Neural cell (in vitro differentiated cells): ENCODE measurements around the gene TMEM219. TPM values are rescaled to one million over a fixed set of nuclear protein-coding genes. Genes with fewer than 3 reads are reported as not detected.

ENCODE experiments used
- H2AFZ ChIP-seq: fragments of 200-600, 300-800 bp; sonication (generic), shearing (Covaris generic); 2 replicates; pipeline ENCODE4 v1.6.0; 2014; ENCODE audit warnings: low read depth, mild to moderate bottlenecking, antibody characterized with exemption, low read length, moderate library complexity
- H3F3A ChIP-seq: fragments of 200-600 bp; shearing (Covaris generic); 2 replicates; pipeline ENCODE4 v1.6.1; 2016; ENCODE audit warnings: mild to moderate bottlenecking, moderate library complexity, mixed read lengths, antibody characterized with exemption, low read length; ENCODE audit not compliant: insufficient read depth, poor library complexity, severe bottlenecking
- H3K27ac ChIP-seq: fragments of 200-600, 300-800 bp; sonication (generic), shearing (Covaris generic); 2 replicates; pipeline ENCODE4 v1.5.1; 2014; ENCODE audit warnings: mild to moderate bottlenecking, low read length, moderate library complexity
- H3K27me3 ChIP-seq: fragments of 300-800, 200-600 bp; sonication (generic), shearing (Covaris generic); 2 replicates; pipeline ENCODE4 v1.6.0; 2014; ENCODE audit warnings: mild to moderate bottlenecking, low read depth, low read length, moderate library complexity; ENCODE audit not compliant: insufficient read depth
- H3K36me3 ChIP-seq: fragments of 300-800, 200-600 bp; sonication (generic), shearing (Covaris generic); 2 replicates; pipeline ENCODE4 v1.5.1; 2014; ENCODE audit warnings: mild to moderate bottlenecking, antibody characterized with exemption, low read length, moderate library complexity; ENCODE audit not compliant: insufficient read depth
- H3K4me2 ChIP-seq: fragments of 300-800, 200-600 bp; sonication (generic), shearing (Covaris generic); 2 replicates; pipeline ENCODE4 v1.6.0; 2014; ENCODE audit warnings: mild to moderate bottlenecking, low read length
- H3K4me3 ChIP-seq: fragments of 300-800, 200-600 bp; sonication (generic), shearing (Covaris generic); 2 replicates; pipeline ENCODE4 v1.5.1; 2014; ENCODE audit warnings: mild to moderate bottlenecking, low read length, moderate library complexity
- H3K79me2 ChIP-seq: fragments of 200-600 bp; shearing (Covaris generic); replicated peaks from 2 replicates; pipeline ENCODE4 v1.6.0; 2014; ENCODE audit warnings: mild to moderate bottlenecking, low read length, moderate library complexity; ENCODE audit not compliant: insufficient read depth
- H3K9ac ChIP-seq: fragments of 300-800, 200-600 bp; sonication (generic), shearing (Covaris generic); 2 replicates; pipeline ENCODE4 v1.6.1; 2016; ENCODE audit warnings: mild to moderate bottlenecking, low read length, mixed read lengths
- H3K9me2 ChIP-seq: fragments of 200-600 bp; shearing (Covaris generic); 2 replicates; pipeline ENCODE4 v1.6.1; 2016; ENCODE audit warnings: mild to moderate bottlenecking, low read length, mixed read lengths; ENCODE audit not compliant: insufficient read depth
- H3K9me3 ChIP-seq: fragments of 200-600, 300-800 bp; sonication (generic), shearing (Covaris generic); 2 replicates; pipeline ENCODE4 v1.6.1; 2016; ENCODE audit warnings: mild to moderate bottlenecking, mixed run types, low read length, moderate library complexity, mixed read lengths
- H4K20me1 ChIP-seq: fragments of 200-600 bp; shearing (Covaris generic); 2 replicates; pipeline ENCODE4 v1.6.1; 2016; ENCODE audit warnings: mild to moderate bottlenecking, mixed run types; ENCODE audit not compliant: insufficient read depth
- CTCF ChIP-seq: fragments of 450-650 bp; IDR thresholded peaks from 2 replicates; pipeline ENCODE4 v1.5.1; 2014; ENCODE audit warnings: antibody characterized with exemption, mild to moderate bottlenecking, moderate library complexity; ENCODE audit not compliant: poor library complexity, severe bottlenecking
- EP300 ChIP-seq: fragments of 450-650 bp; conservative IDR thresholded peaks from 2 replicates; pipeline ENCODE4 v1.6.1; 2014; ENCODE audit warnings: antibody characterized with exemption, mild to moderate bottlenecking, moderate library complexity; ENCODE audit not compliant: poor library complexity, severe bottlenecking
- EZH2 ChIP-seq: fragments of 200-600, 300-800 bp; shearing (Covaris generic), sonication (generic); IDR thresholded peaks from 2 replicates; pipeline ENCODE4 v1.6.1; 2014; ENCODE audit warnings: antibody characterized with exemption, low read length, borderline replicate concordance, mild to moderate bottlenecking; ENCODE audit not compliant: insufficient read depth, poor library complexity, severe bottlenecking
- MXI1 ChIP-seq: fragments of 450-650 bp; conservative IDR thresholded peaks from 2 replicates; pipeline ENCODE4 v1.6.1; 2014; ENCODE audit warnings: antibody characterized with exemption, mild to moderate bottlenecking; ENCODE audit not compliant: poor library complexity, severe bottlenecking
- POLR2AphosphoS5 ChIP-seq: IDR thresholded peaks from 2 replicates; pipeline ENCODE4 v1.6.1; 2012
- RAD21 ChIP-seq: fragments of 450-650 bp; conservative IDR thresholded peaks from 2 replicates; pipeline ENCODE4 v1.6.1; 2014; ENCODE audit warnings: antibody characterized with exemption, mild to moderate bottlenecking, moderate library complexity
- REST ChIP-seq: IDR thresholded peaks from 2 replicates; pipeline ENCODE4 v1.6.1; 2012; ENCODE audit warnings: borderline replicate concordance
- SMC3 ChIP-seq: fragments of 450-650 bp; conservative IDR thresholded peaks from 2 replicates; pipeline ENCODE4 v1.6.1; 2014; ENCODE audit warnings: antibody characterized with exemption, mild to moderate bottlenecking, moderate library complexity; ENCODE audit not compliant: poor library complexity
- TAF1 ChIP-seq: IDR thresholded peaks from 2 replicates; pipeline ENCODE4 v1.6.1; 2012; ENCODE audit warnings: low read depth
- polyA plus RNA-seq: library from polyadenylated mRNA; depleted of rRNA; stranded (reverse); fragments of >200 nt; gene quantifications from 2 replicates; pipeline ENCODE4 v1.2.3, GENCODE V29; 2014

TMEM219 gene
- polyA plus RNA-seq, 1 donor from 2014 or later = 154 TPM

GRCh38 chr16:29963021-29963743 is 1.3 kb downstream of the TMEM219 start:
- Histone ChIP-seq H3K27me3 (no peaks in the 10 kb centered on the region), H3K9me3 (no peaks in the 10 kb centered on the region), H3K79me2 (no peaks in the 10 kb centered on the region), H3K9ac (no peak overlapping the region), H2AFZ (no peak overlapping the region), H4K20me1 (no peaks in the 10 kb centered on the region), H3K36me3 (no peaks in the 10 kb centered on the region), H3F3A (no peaks in the 10 kb centered on the region), H3K9me2 (no peaks in the 10 kb centered on the region), H3K4me2 (no peak overlapping the region), H3K27ac (no peak overlapping the region), H3K4me3 (no peak overlapping the region)
- TF ChIP-seq CTCF (no peak), MXI1 (no peak), SMC3 (no peak), EZH2 (no peak), POLR2AphosphoS5 (no peak), TAF1 (no peak), REST (no peak), RAD21 (no peak), EP300 (no peak)

- no peaks in the 10 kb centered on the region for H3K36me3 ChIP-seq
- no peaks in the 10 kb centered on the region for H3F3A ChIP-seq
- no peak overlapping the region for H3K27ac ChIP-seq
- H3K4me2 ChIP-seq = no peak overlapping the region
- H2AFZ ChIP-seq = no peak overlapping the region
- H3K27me3 ChIP-seq = no peaks in the 10 kb centered on the region
- no peak overlapping the region for H3K4me3 ChIP-seq
- no peaks in the 10 kb centered on the region for H3K9me3 ChIP-seq
- no peaks in the 10 kb centered on the region for H3K79me2 ChIP-seq
- H3K9ac ChIP-seq = no peak overlapping the region
- no peaks in the 10 kb centered on the region for H3K9me2 ChIP-seq
- no peak for TF ChIP-seq EP300
- no peak for TF ChIP-seq POLR2AphosphoS5
- TF ChIP-seq CTCF = no peak
- no peak for TF ChIP-seq REST
- H4K20me1 ChIP-seq = no peaks in the 10 kb centered on the region
Measured at GRCh38 chr16:29968205-29968604, 6.3 kb downstream of the TMEM219 start.
